Stimulated activated CD8-positive, alpha-beta memory T cell treated with anti-CD3 and anti-CD28 coated beads, Interleukin-7, amount 100 ng/mL, for 24 hours (primary cell): ENCODE data around the gene PLEKHG1.

ENCODE experiments used
- DNase-seq: peaks from one replicate; pipeline ENCODE4 v3.0.0-alpha.2; 2020; ENCODE audit warnings: low read depth

PLEKHG1 gene

DNA sequence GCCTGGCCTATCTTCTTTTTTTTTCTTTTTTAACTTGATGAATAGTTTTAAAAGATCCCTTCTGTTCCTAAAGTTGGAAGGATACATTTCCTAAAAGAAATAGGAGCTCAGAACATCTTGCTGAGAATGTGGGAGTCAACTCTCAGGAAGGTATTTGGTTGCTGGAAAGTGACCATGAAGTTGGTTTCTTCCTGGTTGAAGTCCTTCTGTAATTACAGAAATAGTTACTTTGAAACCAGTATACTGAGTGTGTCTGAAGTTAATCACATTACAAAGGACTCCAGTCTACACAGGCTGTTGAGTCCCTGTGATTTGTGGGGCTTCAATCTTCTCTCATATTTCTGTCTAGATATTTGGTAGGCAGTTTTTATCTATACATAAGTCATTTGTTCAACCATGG lies 9.8 kb upstream of the PLEKHG1 start:
- DNase-seq = no peak

- no peak for DNase-seq
Observed at GRCh38 chr6:150590446-150590845, 9.2 kb upstream of the PLEKHG1 start.

DNA sequence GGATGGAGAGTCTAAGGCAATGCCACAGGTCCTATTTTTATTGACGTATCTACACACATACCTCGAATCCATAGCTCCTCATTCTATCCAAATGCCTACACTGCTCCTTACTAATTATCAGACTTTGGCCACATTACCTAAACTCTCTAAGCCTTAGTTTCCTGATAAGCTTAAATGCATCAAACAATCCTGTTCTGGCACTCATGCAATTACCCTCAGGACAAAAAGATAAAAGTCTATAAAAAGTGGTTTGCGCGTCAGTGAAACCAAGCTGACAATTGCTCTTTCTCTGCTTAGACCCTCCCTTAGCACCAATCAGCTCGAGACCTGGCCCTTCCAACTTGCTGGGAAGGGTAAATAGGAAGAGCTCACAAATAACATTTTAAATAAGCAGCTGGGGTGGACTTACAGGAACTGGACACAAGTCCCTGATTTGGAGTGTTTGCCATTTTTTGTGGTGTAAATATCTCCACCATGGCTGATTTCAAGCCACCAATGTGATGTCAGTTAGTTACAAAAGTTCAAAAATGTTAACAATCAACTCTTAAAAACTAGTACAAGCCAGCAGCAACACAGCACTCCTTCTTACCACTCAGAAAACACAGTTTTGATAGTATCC lies 7.2 kb upstream of the PLEKHG1 start:
- DNase-seq = no peak

DNA sequence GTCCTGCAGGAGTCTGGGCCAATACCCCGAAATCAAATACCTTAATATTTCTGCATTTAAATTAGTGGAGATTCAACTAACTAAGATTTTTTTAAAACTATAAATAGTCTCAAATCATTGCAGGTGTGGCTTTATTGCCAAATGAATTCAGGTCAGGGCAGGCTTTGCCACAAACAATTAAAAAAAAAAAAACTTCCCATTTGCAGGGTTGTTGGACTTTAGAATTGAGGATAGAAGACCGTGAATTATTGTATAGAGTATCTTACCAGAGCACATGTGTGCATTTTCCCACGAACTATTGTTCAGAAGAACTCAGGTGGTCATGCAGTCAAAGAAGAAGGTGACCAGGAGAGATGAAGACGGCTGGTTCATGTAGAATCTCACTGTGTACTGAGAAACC lies 6.6 kb upstream of the PLEKHG1 start:
- DNase-seq = no peak

DNA sequence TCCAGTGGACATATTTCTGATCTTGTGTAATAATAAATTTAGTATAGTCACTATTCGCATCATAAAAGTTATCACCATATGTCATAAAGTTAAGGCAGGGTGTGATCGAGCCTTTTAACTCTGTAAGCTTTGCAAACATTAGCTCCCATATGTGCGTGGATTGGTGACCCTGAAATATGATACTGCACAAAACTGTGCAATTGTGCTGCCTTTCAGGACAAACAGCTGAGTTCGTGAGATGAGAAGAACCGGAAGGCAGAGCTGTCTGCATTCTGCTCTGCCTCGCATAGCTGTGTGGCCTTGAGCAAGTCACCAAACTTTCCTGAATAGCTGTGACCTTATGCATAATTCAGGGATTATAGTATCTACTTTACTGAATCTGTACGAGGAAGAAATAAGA lies 3.2 kb upstream of the PLEKHG1 start:
- no peak for DNase-seq

- no peak for DNase-seq
Observed at GRCh38 chr6:150598401-150598800, 1.3 kb upstream of the PLEKHG1 start.

DNA sequence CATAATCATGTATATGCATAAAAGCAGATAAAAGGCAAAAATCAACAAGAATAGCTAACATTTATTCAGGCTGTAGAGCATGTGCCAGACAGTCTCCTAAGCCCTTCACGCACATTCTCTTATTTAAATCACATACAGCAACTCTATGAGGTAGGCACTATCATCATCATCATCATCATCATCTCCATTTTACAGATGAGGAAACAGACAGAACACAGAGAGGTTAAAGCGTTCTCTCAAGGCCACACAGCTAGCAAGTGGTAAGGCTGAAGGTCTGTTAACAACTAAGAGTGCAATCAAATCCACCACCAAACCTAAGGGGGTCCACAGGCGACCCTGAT lies 857 bp upstream of the PLEKHG1 start:
- DNase-seq = no peak

GRCh38 chr6:150600010-150600300 lies 270 bp downstream of the PLEKHG1 start:
- no peak for DNase-seq

GRCh38 chr6:150600301-150601017 lies 774 bp downstream of the PLEKHG1 start:
- DNase-seq = peak; percentile 10

DNA sequence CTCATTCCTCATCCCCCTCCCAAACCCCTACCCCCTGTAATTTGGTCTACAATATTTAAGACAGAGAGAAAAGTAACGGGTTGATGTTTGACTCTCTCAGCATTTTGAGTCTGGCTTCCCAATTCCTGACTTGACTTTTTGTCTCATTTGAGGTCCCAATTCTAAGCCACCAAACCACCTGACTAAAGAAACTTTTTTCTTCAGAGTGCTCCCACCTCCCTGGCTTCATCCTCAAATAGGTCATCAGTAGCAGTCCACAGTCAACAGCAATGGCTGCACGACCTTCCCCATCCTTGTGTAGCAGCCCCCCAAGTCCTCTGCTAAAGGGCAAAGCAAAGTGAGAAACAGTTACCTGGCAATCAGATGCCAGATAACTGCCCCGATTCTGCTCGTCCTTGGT lies 1.8 kb downstream of the PLEKHG1 start:
- no peak for DNase-seq

GRCh38 chr6:150603176-150603575 lies 3.5 kb downstream of the PLEKHG1 start:
- DNase-seq = no peak

- no peak for DNase-seq
Observed at GRCh38 chr6:150604467-150604866, 4.8 kb downstream of the PLEKHG1 start.

GRCh38 chr6:150605333-150605732 lies 5.6 kb downstream of the PLEKHG1 start:
- no peak for DNase-seq

DNA sequence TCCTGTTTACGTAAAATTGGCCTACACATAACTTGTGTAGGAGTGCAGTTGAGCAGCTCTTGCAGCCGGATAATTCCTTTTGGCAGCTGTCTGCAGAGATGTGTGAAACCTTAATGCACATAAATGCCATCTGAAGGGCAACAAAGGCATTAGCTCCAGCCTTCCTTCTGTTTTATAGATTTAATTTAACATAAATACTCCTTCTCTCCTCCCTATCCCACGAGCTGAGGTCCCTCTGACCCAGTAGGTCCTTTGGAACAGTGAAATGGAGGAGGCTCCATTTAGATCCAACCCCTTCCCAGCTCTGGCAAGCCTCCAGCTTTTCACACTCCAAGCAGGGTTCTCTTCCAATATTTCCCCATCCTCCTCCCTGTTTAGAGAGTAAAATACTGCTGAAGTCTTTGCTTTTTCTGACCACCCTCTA lies 6.5 kb downstream of the PLEKHG1 start:
- DNase-seq = no peak

DNA sequence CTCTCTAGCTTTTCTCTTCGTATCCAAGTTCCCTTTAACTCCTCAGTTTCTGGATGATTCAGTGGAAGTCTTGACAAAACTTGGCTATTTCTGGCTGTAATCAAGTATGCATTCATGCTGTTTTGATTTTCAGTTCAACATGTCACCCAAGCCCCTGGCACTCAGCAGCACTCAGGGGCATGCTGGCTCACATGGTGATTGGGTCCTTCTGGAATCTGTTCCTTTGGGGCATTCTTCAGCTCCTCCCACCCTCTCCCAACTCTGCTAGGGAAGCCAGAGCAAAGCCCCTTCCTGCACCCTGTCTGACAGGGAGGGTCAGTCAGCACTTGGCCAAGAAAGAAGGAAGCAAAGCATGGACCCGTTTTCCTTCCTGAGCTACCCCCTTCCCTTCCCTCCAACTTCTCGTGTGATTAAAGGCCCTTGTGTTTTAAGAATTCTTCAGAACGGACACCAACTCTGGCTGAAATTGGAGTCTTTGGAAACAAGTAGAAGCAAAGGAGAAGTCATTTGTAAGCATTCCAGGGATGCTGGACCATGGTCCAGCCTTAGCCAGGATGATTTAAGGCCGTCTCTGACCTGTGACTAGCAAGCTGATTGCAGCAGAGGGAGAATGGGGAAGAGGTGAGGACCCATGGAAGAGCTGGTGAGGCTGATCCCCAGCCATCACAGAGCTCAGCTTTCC lies 7.1 kb downstream of the PLEKHG1 start:
- no peak for DNase-seq

DNA sequence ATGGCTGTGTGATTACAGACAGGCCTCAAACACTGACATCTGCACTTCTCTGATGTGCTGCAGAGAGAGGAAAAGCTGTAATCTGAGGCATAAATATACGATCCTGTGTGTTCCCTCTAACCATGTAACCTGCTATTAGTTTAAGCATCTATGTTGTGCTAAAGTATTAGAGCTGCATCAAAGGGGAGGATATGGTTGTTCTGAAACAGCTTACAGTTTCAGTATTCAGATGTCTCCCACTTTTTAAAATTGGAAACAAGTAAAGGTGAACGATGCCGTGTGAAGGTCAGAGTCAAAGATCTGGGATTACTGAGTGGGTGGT lies 7.6 kb downstream of the PLEKHG1 start:
- DNase-seq = no peak

- no peak for DNase-seq
Observed at GRCh38 chr6:150610584-150610983, 10.9 kb downstream of the PLEKHG1 start.

GRCh38 chr6:150613269-150613668 lies 13.6 kb downstream of the PLEKHG1 start:
- DNase-seq = no peak

GRCh38 chr6:150615967-150616366 lies 16.3 kb downstream of the PLEKHG1 start:
- no peak for DNase-seq

- DNase-seq = no peak
Observed at GRCh38 chr6:150616586-150616985, 16.9 kb downstream of the PLEKHG1 start.

- DNase-seq = no peak
Observed at GRCh38 chr6:150617062-150617461, 17.4 kb downstream of the PLEKHG1 start.

- DNase-seq = no peak
Observed at GRCh38 chr6:150617496-150618460, 18.1 kb downstream of the PLEKHG1 start.

- no peak for DNase-seq
Observed at GRCh38 chr6:150619275-150619674, 19.6 kb downstream of the PLEKHG1 start.
